ENCODE measurements around the gene BDKRB2.

DNA sequence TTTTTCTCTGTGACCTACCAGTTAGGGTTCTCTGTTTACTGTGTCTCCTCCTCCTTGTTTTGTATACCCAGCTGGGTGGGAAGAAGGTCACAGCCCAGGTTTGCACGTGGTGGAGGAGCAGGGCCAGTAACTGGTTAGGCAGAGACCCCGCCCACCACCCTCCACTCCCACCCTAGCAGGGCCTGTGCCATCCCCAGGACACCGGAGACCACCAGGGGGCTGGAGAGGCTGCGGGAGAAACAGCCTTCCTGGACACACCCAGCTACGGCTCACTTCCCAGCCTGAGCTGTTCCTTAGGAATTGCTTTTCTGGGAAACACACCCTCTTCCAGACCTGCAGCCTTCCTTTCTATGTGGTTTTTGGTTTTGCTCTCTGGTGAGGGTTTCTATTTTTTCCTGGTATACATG lies 21.1 kb downstream of the BDKRB2 start:
- TF ChIP-seq SMC3 (IDR thresholded peaks at IDR 0.05; ENCODE audit: low read depth, low read length) (peak; percentile 36; the same call in 1 of the 2 replicates), POLR2A (IDR thresholded peaks at IDR 0.05; ENCODE audit: low read depth, low read length) (no peak; the same call in 1 of the 2 replicates), CEBPB (IDR thresholded peaks at IDR 0.05; ENCODE audit: low read depth, low read length) (no peak), CHD1 (IDR thresholded peaks at IDR 0.05; ENCODE audit: low read depth, low read length) (no peak), RAD21 (IDR thresholded peaks at IDR 0.05; ENCODE audit: low read length) (peak; percentile 46), USF2 (IDR thresholded peaks at IDR 0.05; ENCODE audit: low read depth, low read length) (no peak), MXI1 (IDR thresholded peaks at IDR 0.05; ENCODE audit: borderline replicate concordance, low read depth, low read length) (no peak), RFX5 (IDR thresholded peaks at IDR 0.05; ENCODE audit: low read depth, low read length) (no peak), NFE2L2 (IDR thresholded peaks at IDR 0.05; ENCODE audit: low read depth, low read length) (no peak), MAFK (IDR thresholded peaks at IDR 0.05; ENCODE audit: low read depth, low read length) (no peak), BHLHE40 (IDR thresholded peaks at IDR 0.05; ENCODE audit: low read depth, low read length) (no peak), RCOR1 (IDR thresholded peaks at IDR 0.05; ENCODE audit: insufficient replicate concordance, low read length) (no peak)
- TF ChIP-seq, protein P1, sequence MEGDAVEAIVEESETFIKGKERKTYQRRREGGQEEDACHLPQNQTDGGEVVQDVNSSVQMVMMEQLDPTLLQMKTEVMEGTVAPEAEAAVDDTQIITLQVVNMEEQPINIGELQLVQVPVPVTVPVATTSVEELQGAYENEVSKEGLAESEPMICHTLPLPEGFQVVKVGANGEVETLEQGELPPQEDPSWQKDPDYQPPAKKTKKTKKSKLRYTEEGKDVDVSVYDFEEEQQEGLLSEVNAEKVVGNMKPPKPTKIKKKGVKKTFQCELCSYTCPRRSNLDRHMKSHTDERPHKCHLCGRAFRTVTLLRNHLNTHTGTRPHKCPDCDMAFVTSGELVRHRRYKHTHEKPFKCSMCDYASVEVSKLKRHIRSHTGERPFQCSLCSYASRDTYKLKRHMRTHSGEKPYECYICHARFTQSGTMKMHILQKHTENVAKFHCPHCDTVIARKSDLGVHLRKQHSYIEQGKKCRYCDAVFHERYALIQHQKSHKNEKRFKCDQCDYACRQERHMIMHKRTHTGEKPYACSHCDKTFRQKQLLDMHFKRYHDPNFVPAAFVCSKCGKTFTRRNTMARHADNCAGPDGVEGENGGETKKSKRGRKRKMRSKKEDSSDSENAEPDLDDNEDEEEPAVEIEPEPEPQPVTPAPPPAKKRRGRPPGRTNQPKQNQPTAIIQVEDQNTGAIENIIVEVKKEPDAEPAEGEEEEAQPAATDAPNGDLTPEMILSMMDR (conservative IDR thresholded peaks at IDR 0.05; ENCODE audit: low read depth, low read length) = peak; percentile 46
- TF ChIP-seq, protein P2, sequence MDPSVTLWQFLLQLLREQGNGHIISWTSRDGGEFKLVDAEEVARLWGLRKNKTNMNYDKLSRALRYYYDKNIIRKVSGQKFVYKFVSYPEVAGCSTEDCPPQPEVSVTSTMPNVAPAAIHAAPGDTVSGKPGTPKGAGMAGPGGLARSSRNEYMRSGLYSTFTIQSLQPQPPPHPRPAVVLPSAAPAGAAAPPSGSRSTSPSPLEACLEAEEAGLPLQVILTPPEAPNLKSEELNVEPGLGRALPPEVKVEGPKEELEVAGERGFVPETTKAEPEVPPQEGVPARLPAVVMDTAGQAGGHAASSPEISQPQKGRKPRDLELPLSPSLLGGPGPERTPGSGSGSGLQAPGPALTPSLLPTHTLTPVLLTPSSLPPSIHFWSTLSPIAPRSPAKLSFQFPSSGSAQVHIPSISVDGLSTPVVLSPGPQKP (IDR thresholded peaks at IDR 0.05; ENCODE audit: borderline replicate concordance, low read depth, low read length) = no peak

Data from IMR-90 (cell line).